ENCODE results near the gene GPX2. TPM values are rescaled to one million over a fixed set of nuclear protein-coding genes. Genes with fewer than 3 reads are reported as not detected.

The GPX2 gene
- total and polyA plus RNA-seq, 8 donors: 22.8 to 464 (median 196) TPM

GRCh38 chr14:64938972-64939816, 3.4 kb downstream of the GPX2 start:
- Histone ChIP-seq H3K4me1 (peaks cover 4 to 76% (median 52%) of the 10 kb centered on the region in 4 donors), H3K4me3 (peak overlapping the region in 1 of 4 donors; percentile 43)

GRCh38 chr14:64937821-64938193, 4.7 kb downstream of the GPX2 start:
- no peak for TF ChIP-seq EP300 (IDR thresholded peaks at IDR 0.05)
- peak in 3 of 7 experiments; percentile 7 to 32 (median 22) for TF ChIP-seq CTCF (IDR thresholded peaks at IDR 0.05)
- TF ChIP-seq POLR2AphosphoS5 (IDR thresholded peaks at IDR 0.05): no peak
- WGBS, 5 donors: 81 to 97% (median 93%) methylated on average over 1 of the region's 1 CpG
- Histone ChIP-seq H3K4me1 (peaks cover 0 to 63% (median 41%) of the 10 kb centered on the region in 4 donors), H3K4me3 (no peak overlapping the region), H3K27me3 (no peaks in the 10 kb centered on the region), H3K27ac (peak overlapping the region; percentile 48 to 64 (median 56)), H3K9me3 (no peaks in the 10 kb centered on the region), H3K36me3 (peaks cover 16 to 49% (median 44%) of the 10 kb centered on the region in 4 donors)
- intact Hi-C loops (cut with DNase I; ENCODE audit: low total_unique reads): no loop called here
- DNase-seq: no peak

More at GRCh38 chr14:64938972-64939816, 3.4 kb downstream of the GPX2 start:
- intact Hi-C loops (cut with DNase I; ENCODE audit: low total_unique reads): no loop called here
- no peaks in the 10 kb centered on the region for H3K27me3 ChIP-seq
- no peak for DNase-seq
- 85 to 91% (median 89%) methylated on average over 17 of the region's 17 CpGs for WGBS, 5 donors
- H3K36me3 ChIP-seq: peaks cover 10 to 44% (median 36%) of the 10 kb centered on the region in 4 donors
- peak overlapping the region; percentile 1 to 78 (median 62) for H3K27ac ChIP-seq
- no peaks in the 10 kb centered on the region for H3K9me3 ChIP-seq
- no peak for TF ChIP-seq CTCF (IDR thresholded peaks at IDR 0.05)
- no peak for TF ChIP-seq EP300 (IDR thresholded peaks at IDR 0.05)
- no peak for TF ChIP-seq POLR2A (IDR thresholded peaks at IDR 0.05)
- TF ChIP-seq POLR2AphosphoS5 (IDR thresholded peaks at IDR 0.05): no peak

GRCh38 chr14:64937171-64937820, 5.2 kb downstream of the GPX2 start:
- intact Hi-C loops (cut with DNase I; ENCODE audit: low total_unique reads): no loop called here
- TF ChIP-seq POLR2A (IDR thresholded peaks at IDR 0.05) (no peak), CTCF (IDR thresholded peaks at IDR 0.05) (no peak), POLR2AphosphoS5 (IDR thresholded peaks at IDR 0.05) (no peak), EP300 (IDR thresholded peaks at IDR 0.05) (no peak)
- no peak for DNase-seq

GRCh38 chr14:64935508-64935907, 7.0 kb downstream of the GPX2 start:
- no peak for DNase-seq
- Histone ChIP-seq H3K36me3 (peaks cover 11 to 65% (median 62%) of the 10 kb centered on the region in 4 donors), H3K27ac (peak overlapping the region in 2 of 5 donors; percentile 36 to 56), H3K27me3 (no peaks in the 10 kb centered on the region), H3K9me3 (no peaks in the 10 kb centered on the region), H3K4me3 (no peak overlapping the region), H3K4me1 (peaks cover 0 to 59% (median 38%) of the 10 kb centered on the region in 4 donors)
- intact Hi-C loops (cut with DNase I; ENCODE audit: low total_unique reads): no loop called here
- WGBS, 5 donors: 67 to 75% (median 73%) methylated on average over 2 of the region's 2 CpGs
- TF ChIP-seq CTCF (IDR thresholded peaks at IDR 0.05): no peak
- no peak for TF ChIP-seq POLR2A (IDR thresholded peaks at IDR 0.05)
- TF ChIP-seq POLR2AphosphoS5 (IDR thresholded peaks at IDR 0.05): no peak
- no peak for TF ChIP-seq EP300 (IDR thresholded peaks at IDR 0.05)

More at GRCh38 chr14:64937171-64937820, 5.2 kb downstream of the GPX2 start:
- Histone ChIP-seq H3K4me1 (peaks cover 0 to 62% (median 38%) of the 10 kb centered on the region in 4 donors), H3K27me3 (no peaks in the 10 kb centered on the region), H3K4me3 (no peak overlapping the region), H3K27ac (peak overlapping the region in 3 of 5 donors; percentile 38 to 56 (median 55)), H3K36me3 (peaks cover 16 to 54% (median 49%) of the 10 kb centered on the region in 4 donors), H3K9me3 (no peaks in the 10 kb centered on the region)
- WGBS, 5 donors: 17 to 43% (median 27%) methylated on average over 1 of the region's 1 CpG
